ENCODE results near the gene ZMYND11.
"Not testable (repeated sequence)": the region's sequence is repeated elsewhere in the genome, so short reads cannot be mapped to it uniquely, and the experiment has no call there.

Gene ZMYND11

DNA sequence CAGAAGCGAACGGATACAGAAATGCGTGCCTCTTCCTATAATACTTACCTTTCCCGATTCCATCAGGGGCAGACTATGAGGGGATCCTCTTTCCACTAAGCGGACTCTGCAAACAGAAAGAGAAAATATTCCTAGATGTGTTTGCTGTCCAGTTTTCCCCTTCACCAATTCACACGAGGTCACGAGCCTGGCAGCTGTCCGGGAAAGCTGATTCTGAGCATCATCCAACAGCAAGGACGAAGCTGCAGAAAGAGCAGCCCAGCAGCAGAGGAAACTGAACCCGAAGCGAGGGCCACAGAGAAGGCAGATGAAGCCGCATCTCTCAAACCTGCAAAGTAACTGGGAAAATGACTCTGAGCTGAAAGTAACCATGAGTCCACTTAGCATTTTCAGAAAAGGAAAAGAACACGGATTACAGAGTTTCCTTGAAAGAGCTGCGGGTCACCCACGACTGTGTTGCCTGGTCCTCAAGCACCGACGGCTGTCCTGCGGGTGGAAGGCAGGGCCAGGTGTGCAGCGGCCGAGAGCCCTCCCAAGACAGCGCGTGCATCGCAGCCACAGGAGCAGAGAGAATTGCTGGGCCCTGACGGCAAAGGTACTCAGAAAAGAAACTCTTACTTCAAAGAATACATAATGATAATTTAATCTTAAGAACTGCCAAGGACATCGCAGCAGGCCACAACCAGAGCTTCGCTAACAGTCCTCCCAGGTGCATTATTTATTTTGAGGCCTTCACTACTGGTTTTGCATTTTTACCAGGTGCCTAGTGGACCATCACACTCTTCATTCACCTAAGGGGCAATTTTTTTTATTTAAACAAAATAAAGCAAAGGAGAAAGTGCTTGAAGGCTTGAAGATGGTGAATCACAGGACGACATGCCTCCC is 153.3 kb downstream of the ZMYND11 start:
- no peak for DNase-seq

DNA sequence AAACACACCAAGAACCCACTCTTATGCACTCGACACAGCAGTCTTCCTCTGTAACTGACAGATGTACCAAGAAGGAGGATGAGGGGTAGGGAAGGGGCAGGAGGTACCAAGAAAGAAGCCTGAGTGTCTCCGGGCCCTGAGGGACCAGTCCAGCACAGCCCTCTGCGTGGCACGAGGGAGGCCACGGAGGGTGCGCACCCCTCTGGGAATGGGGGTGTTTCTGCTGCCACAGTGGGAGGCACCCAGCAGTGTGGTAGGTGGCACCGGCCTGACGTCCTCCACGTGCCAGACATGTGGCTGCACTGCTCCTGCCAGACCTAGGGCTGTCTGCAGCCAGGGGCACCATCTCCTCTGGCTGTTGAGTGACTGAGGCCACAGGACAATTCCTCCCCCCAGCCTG is 154.3 kb downstream of the ZMYND11 start:
- DNase-seq, result no peak

DNA sequence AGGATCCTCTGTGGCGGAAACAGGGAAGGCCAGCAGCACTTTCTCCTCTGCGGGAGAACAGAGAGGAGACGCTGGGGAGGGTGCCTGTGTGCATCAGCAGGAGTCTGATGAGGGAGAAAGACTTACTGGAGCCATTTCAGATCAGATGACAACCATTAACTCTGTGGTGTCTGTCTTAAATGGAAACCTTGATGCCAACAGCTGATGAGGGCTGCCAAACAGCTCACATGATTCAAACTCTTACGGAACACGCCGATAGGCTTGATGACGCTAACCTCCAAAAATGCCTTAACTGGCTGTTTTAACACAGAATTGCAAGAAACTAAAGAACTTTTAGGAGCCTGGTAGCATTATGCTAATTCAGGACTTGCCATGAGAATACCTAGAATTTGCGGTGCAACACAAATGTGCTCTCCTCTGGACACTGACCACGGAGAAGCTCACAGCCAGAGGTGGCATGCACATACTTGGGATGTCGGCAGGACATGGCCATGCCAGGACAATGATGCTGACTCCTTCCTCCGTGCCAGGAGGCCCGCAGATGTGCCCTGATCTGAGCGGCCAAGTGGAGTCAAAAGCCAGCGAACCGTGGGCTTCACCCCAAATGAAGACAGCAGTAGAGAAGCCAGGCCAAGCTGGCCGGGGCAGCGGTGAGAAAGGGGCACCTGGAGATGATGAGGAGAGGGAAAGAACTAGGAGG is 154.9 kb downstream of the ZMYND11 start:
- no peak for DNase-seq

DNA sequence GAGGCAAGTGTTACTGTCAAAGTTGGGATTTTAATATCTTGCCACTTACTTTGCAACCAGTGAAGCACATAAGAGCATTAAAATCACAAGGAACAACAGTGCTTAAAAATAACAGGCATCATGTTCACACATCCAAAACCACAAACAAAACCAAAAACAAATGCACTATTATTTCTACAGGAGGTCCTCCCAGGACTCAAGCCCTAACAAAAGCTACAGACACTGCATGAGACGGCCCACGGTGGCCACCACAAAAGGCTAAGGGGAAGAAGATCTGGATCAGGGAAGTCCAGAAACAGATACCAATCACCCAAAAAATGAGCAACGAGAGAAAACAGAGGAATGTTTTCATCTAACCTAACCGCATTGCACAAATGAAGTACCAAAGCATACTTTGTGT is 158.4 kb downstream of the ZMYND11 start:
- no peak for DNase-seq

DNA sequence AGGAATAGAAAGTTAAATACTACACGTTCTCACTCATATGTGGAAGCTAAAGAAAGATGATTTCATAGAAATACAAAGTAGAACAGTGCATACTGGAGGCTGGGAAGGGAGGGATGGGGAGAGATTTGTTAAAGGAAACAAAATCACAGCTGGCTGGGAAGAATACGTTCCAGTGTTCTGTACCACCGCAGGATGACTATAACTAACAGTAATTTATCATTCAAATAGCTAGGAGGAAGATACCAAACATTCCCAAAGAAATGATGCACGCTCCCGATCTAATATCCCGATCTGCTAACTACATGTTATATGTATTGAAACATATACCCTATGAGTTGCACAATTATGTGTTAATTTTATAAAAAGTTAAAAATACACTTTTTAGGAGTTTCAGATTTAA is 162.3 kb downstream of the ZMYND11 start:
- DNase-seq, result no peak

DNA sequence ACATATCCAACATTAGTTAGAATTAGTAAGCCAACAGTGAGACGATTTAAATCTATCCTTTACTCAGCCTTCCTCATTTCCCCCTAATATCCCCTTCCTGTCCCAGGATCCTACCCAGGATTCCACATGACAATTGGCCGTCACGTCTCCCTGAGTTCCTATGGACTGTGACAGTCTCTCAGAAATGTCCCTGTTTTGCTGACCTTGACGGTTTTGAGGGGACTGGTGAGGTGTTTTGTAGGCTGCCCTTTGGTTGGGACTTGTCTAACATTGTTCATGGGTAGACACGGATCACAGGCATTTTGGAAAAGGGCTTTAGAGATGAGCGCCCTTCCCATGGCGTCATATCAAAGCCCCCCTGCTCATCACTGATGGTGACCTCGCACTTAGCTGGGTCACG is 162.8 kb downstream of the ZMYND11 start:
- no peak for DNase-seq

DNA sequence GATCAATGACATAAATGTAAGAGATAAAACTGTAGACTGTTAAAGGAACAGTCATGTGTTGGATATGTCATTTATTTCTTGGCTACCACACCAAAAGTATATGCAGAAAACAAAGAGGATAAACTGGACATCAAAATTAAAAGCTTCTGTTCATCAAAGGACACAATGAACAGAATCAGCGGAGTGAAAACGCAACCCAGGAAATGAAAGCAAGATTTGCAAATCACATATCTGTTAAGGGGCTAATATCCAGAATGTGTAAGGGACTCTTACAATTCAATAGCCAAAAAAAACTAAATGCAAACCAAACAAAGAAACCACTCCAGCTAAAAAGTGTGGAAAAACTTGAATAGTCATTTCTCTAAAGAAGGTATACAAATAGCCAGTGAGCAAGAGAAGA is 164.3 kb downstream of the ZMYND11 start:
- no peak for DNase-seq

DNA sequence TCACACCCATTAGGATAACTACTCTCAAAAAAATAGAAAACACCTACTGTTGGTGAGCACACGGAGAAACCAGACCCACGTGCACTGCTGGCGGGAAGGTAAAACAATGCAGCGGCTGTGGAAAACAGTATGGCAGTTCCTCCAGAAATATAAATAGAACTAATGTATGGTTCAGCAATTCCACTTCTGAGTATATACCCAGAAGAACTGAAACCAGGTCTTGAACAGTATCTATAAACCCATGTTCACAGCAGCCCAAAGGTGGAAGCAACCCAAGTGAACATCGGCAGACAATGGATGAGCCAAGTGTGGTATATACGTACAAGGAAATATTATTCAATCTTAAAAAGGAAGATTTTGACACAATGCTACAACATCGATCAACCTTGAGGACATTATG is 164.7 kb downstream of the ZMYND11 start:
- DNase-seq, result no peak

DNA sequence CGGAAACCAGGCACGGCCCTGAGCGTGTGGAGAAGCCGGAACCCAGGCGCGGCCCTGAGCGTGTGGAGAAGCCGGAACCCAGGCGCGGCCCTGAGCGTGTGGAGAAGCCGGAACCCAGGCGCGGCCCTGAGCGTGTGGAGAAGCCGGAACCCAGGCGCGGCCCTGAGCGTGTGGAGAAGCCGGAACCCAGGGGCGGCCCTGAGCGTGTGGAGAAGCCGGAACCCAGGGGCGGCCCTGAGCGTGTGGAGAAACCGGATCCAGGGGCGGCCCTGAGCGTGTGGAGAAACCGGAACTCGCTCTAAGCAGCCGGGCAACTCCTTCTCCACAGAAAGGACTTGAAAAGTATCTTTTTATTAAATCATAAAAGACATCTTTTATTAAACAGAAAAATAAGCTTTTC is 165.3 kb downstream of the ZMYND11 start:
- not testable (repeated sequence) for DNase-seq

DNA sequence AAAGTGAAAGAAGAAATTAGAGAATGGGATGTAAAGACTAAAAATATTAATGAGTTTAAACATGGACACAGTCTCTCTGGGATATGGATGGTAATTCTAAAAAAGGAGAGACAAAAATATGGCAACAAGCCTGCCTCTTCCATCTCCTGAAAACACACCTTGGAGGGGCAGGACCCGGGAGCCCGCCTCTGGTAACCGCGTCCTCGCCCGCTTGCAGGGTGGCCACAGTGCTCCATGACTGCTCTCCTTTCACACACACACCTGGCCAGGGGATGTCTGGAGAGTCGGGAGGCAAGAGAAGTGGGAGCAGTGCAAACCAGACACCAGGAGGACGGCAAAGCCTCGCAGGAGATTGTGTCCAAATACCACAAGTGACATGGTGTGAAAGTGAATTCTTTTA is 166.3 kb downstream of the ZMYND11 start:
- DNase-seq, result no peak
